K562 (cell line): ENCODE data around the gene MTA1. TPM values are rescaled to one million over a fixed set of nuclear protein-coding genes. Genes with fewer than 3 reads are reported as not detected.

Experiments
- ELF2 ChIP-seq: fragments of 250-450 bp; sonication (Bioruptor Pico); IDR thresholded peaks from 2 replicates; pipeline ENCODE4 v1.5.0; 2021; ENCODE audit warnings: mild to moderate bottlenecking
- SMARCA5 ChIP-seq: fragments of 450-650 bp; IDR thresholded peaks from 2 replicates; pipeline ENCODE4 v1.6.1; 2016
- ZNF354B ChIP-seq: fragments of 250-450 bp; sonication (Bioruptor Pico); IDR thresholded peaks from 2 replicates; pipeline ENCODE4 v1.4.0; 2020
- ZNF696 ChIP-seq: fragments of 250-450 bp; sonication (Bioruptor Pico); conservative IDR thresholded peaks from 2 replicates; pipeline ENCODE4 v1.4.0; 2020; ENCODE audit warnings: mild to moderate bottlenecking, moderate library complexity
- ZSCAN32 ChIP-seq: fragments of 450-650 bp; formaldehyde crosslinking; IDR thresholded peaks from 2 replicates; pipeline ENCODE4 v1.4.0; 2020; ENCODE audit warnings: mild to moderate bottlenecking, moderate library complexity
- polyA plus RNA-seq, 8 experiments: library from polyadenylated mRNA; depleted of rRNA in 4 of 8; stranded (reverse) in 5 of 8; unstranded in 3 of 8; fragments of >200 nt; fragmentation: Nextera tagmentation in 2 of 8; fragmentation: Illumina TruSeq in 1 of 8; extraction: Ambion mirVana in 2 of 8; extraction: Trizol in 1 of 8; gene quantifications; 2 replicates each; pipeline versions ENCODE4 v1.2.1 to v1.2.3, GENCODE V29; 2011 to 2014; ENCODE audit warnings: inconsistent platforms in 1 of 8, missing spikeins in 1 of 8
- total RNA-seq, 7 experiments: library from RNA; depleted of rRNA in 6 of 7; stranded (reverse); fragments of >200 nt in 6 of 7; fragmentation: Illumina TruSeq in 2 of 7; extraction: Trizol in 2 of 7; gene quantifications; 2 replicates each; pipeline versions ENCODE4 v1.2.1 to v1.2.3, GENCODE V29; 2011 to 2021; ENCODE audit warnings: low replicate concordance in 1 of 7
- TF ChIP-seq, protein P1 (sequence below), 2 experiments: fragments of 450-650 bp; IDR thresholded peaks; 2 replicates each; pipeline ENCODE4 v1.6.1; 2016; ENCODE audit warnings: mild to moderate bottlenecking in 2 of 2, borderline replicate concordance in 1 of 2, low read depth in 1 of 2, moderate library complexity in 1 of 2
- TF ChIP-seq, protein P2 (sequence below), 2 experiments: fragments of 450-650 bp; conservative IDR thresholded peaks; 2 replicates each; pipeline ENCODE4 v1.6.1; 2017; ENCODE audit warnings: mild to moderate bottlenecking in 2 of 2, moderate library complexity in 2 of 2
- TF ChIP-seq, protein P3 (sequence below): sonication (generic); formaldehyde crosslinking; IDR thresholded peaks from 2 replicates; pipeline ENCODE4 v1.8.0; 2022; ENCODE audit warnings: missing genetic modification reagents, mild to moderate bottlenecking, borderline replicate concordance
- TF ChIP-seq, protein P4 (sequence below): sonication (generic); formaldehyde crosslinking; IDR thresholded peaks from 2 replicates; pipeline ENCODE4 v1.8.1; 2023; ENCODE audit warnings: mild to moderate bottlenecking, missing genetic modification reagents
- TF ChIP-seq, protein P5 (sequence below): sonication (generic); formaldehyde crosslinking; IDR thresholded peaks from 2 replicates; pipeline ENCODE4 v1.8.0; 2023; ENCODE audit warnings: mild to moderate bottlenecking, missing genetic modification reagents

The MTA1 gene
- total and polyA plus RNA-seq, 9 of the 15 experiments (the other 6 are each of a cell fraction or from before 2014, with no cell fraction given), result 0.13 to 118 (median 32.3) TPM

DNA sequence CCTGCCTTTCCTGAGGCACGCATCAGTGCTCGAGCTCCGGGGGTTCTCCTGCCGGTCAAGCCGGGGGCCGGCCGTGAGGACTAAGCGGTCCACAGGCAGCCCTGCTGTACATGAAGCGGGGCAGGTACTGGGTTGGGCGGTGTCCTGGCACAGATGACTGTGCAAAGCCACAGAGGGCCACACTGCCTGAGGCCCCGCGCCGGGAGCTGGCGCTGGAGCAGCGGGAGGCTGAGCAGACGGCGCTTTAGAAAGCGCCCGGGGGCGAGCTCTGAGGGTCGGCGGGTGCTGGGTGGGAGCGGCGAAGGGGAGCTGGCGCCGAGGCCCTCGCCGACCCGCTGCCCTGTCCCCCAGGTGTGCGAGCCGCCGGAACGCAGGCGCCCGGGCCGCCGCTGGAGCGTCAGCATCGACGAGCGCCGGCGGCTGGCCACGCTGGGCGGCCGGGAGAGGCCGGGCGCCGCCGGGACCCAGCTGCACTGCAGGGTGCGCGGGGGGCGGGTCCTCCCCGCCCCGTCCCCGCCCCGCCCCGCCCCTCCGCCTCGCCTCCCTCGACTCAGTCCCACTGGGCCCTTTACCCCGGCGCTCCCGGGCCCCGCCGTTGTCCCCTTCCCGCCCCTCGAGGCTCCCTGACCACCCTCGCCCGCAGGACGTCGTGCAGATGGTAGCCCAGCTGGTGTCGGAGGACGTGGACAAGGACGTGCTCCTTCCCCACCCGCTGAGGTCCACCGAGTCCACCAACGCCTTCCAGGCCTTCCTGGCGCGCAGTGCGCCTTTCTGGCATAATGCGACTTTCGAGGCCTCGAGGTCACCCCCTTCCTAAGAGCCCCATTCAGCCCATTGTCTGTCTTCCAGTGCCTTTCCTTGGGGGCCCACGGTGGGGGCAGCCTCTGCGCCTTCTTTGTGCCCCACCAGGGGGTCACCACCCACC lies 8.3 kb upstream of the MTA1 start (continued):
- TF ChIP-seq, protein P1, sequence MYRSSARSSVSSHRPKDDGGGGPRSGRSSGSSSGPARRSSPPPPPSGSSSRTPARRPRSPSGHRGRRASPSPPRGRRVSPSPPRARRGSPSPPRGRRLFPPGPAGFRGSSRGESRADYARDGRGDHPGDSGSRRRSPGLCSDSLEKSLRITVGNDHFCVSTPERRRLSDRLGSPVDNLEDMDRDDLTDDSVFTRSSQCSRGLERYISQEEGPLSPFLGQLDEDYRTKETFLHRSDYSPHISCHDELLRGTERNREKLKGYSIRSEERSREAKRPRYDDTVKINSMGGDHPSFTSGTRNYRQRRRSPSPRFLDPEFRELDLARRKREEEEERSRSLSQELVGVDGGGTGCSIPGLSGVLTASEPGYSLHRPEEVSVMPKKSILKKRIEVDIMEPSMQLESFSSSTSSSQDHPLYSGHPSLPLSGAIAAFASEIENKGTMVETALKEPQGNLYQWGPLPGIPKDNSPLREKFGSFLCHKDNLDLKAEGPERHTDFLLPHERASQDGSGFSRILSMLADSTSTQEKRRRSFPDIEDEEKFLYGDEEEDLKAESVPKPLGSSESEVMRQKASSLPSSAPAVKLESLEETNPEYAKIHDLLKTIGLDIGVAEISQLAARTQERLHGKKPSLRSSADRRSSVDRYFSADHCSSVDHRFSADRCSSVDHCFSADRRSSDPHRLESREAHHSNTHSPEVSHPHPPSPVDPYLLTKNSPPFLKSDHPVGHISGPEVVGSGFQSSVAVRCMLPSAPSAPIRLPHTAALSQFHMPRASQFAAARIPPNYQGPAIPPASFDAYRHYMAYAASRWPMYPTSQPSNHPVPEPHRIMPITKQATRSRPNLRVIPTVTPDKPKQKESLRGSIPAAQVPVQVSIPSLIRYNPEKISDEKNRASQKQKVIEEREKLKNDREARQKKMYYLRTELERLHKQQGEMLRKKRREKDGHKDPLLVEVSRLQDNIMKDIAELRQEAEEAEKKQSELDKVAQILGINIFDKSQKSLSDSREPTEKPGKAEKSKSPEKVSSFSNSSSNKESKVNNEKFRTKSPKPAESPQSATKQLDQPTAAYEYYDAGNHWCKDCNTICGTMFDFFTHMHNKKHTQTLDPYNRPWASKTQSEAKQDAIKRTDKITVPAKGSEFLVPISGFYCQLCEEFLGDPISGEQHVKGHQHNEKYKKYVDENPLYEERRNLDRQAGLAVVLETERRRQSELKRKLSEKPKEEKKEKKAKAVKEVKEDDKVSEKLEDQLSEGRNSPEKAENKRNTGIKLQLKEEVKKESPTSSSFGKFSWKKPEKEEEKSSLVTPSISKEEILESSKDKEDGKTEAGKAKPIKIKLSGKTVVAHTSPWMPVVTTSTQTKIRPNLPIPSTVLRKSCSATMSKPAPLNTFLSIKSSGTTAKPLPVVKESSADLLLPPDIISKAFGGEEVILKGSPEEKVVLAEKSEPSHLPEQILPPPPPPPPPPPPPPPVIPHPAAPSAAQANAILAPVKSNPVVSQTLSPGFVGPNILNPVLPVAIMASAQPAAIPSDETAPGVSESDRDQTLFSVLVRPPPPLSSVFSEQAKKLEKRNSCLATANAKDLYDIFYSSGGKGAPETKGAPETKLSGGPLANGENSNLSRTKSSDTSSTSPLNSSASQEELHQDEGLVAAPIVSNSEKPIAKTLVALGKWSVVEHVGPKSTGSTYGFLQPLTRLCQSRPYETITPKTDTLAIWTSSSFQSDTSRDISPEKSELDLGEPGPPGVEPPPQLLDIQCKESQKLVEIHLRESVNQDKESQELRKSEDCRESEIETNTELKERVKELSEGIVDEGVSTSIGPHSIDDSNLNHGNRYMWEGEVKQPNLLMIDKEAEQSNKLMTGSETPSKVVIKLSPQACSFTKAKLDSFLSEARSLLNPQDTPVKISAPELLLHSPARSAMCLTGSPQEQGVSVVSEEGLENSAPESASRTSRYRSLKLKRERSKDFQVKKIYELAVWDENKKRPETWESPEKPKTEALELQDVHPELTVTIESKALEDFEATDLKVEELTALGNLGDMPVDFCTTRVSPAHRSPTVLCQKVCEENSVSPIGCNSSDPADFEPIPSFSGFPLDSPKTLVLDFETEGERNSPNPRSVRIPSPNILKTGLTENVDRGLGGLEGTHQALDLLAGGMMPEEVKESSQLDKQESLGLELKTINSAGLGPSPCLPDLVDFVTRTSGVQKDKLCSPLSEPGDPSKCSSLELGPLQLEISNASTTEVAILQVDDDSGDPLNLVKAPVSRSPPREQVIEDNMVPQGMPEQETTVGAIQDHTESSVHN (IDR thresholded peaks at IDR 0.05; ENCODE audit: borderline replicate concordance in 1 of 2, low read depth in 1 of 2), result no peak
- no peak for TF ChIP-seq ZSCAN32 (CRISPR knock-in tag)
- TF ChIP-seq, protein P2, sequence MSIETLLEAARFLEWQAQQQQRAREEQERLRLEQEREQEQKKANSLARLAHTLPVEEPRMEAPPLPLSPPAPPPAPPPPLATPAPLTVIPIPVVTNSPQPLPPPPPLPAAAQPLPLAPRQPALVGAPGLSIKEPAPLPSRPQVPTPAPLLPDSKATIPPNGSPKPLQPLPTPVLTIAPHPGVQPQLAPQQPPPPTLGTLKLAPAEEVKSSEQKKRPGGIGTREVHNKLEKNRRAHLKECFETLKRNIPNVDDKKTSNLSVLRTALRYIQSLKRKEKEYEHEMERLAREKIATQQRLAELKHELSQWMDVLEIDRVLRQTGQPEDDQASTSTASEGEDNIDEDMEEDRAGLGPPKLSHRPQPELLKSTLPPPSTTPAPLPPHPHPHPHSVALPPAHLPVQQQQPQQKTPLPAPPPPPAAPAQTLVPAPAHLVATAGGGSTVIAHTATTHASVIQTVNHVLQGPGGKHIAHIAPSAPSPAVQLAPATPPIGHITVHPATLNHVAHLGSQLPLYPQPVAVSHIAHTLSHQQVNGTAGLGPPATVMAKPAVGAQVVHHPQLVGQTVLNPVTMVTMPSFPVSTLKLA (conservative IDR thresholded peaks at IDR 0.05), result no peak
- no peak for TF ChIP-seq ZNF354B (CRISPR knock-in tag)
- TF ChIP-seq SMARCA5, result no peak
- TF ChIP-seq, protein P3, sequence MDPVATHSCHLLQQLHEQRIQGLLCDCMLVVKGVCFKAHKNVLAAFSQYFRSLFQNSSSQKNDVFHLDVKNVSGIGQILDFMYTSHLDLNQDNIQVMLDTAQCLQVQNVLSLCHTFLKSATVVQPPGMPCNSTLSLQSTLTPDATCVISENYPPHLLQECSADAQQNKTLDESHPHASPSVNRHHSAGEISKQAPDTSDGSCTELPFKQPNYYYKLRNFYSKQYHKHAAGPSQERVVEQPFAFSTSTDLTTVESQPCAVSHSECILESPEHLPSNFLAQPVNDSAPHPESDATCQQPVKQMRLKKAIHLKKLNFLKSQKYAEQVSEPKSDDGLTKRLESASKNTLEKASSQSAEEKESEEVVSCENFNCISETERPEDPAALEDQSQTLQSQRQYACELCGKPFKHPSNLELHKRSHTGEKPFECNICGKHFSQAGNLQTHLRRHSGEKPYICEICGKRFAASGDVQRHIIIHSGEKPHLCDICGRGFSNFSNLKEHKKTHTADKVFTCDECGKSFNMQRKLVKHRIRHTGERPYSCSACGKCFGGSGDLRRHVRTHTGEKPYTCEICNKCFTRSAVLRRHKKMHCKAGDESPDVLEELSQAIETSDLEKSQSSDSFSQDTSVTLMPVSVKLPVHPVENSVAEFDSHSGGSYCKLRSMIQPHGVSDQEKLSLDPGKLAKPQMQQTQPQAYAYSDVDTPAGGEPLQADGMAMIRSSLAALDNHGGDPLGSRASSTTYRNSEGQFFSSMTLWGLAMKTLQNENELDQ, result no peak
- no peak for TF ChIP-seq ZNF696
- no peak for TF ChIP-seq ELF2
- TF ChIP-seq, protein P4, sequence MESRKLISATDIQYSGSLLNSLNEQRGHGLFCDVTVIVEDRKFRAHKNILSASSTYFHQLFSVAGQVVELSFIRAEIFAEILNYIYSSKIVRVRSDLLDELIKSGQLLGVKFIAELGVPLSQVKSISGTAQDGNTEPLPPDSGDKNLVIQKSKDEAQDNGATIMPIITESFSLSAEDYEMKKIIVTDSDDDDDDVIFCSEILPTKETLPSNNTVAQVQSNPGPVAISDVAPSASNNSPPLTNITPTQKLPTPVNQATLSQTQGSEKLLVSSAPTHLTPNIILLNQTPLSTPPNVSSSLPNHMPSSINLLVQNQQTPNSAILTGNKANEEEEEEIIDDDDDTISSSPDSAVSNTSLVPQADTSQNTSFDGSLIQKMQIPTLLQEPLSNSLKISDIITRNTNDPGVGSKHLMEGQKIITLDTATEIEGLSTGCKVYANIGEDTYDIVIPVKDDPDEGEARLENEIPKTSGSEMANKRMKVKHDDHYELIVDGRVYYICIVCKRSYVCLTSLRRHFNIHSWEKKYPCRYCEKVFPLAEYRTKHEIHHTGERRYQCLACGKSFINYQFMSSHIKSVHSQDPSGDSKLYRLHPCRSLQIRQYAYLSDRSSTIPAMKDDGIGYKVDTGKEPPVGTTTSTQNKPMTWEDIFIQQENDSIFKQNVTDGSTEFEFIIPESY, result peak; percentile 89
- TF ChIP-seq, protein P5, sequence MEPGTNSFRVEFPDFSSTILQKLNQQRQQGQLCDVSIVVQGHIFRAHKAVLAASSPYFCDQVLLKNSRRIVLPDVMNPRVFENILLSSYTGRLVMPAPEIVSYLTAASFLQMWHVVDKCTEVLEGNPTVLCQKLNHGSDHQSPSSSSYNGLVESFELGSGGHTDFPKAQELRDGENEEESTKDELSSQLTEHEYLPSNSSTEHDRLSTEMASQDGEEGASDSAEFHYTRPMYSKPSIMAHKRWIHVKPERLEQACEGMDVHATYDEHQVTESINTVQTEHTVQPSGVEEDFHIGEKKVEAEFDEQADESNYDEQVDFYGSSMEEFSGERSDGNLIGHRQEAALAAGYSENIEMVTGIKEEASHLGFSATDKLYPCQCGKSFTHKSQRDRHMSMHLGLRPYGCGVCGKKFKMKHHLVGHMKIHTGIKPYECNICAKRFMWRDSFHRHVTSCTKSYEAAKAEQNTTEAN, result no peak
